A549 (cell line): Measurements from ENCODE around the gene ANKRD6. TPM values are rescaled to one million over a fixed set of nuclear protein-coding genes. Genes with fewer than 3 reads are reported as not detected.

Experiments
- ATAC-seq, 2 experiments: fragments of 200-7000 bp in 1 of 2; fragments of >200 bp in 1 of 2; cut with Nextera tagmentation in 1 of 2; cut with Tn5 transposase in 1 of 2; 3 replicates each; pipeline versions ENCODE4 v1.8.0 to v1.9.1; 2018 to 2020; ENCODE audit warnings: mild to moderate bottlenecking in 1 of 2, moderate library complexity in 1 of 2
- CTCF ChIA-PET: fragments of 300-600 bp; sonication (Branson Sonifier 250); formaldehyde crosslinking; extraction: SDS; loops from one replicate; lab custom pipeline; 2021; ENCODE audit warnings: antibody characterized with exemption, inconsistent platforms; lab: Yijun Ruan, JAX
- POLR2A ChIA-PET: fragments of 350-600 bp; formaldehyde crosslinking; extraction: SDS; loops from one replicate; lab custom pipeline; 2021; ENCODE audit warnings: antibody characterized with exemption, inconsistent platforms; lab: Yijun Ruan, JAX
- DNase-seq, 2 experiments: peaks; one replicate each; pipeline versions ENCODE4 v3.0.0 to v3.0.0-alpha.2; 2011 to 2016; ENCODE audit warnings: low read depth in 1 of 2, low spot score in 1 of 2
- FAIRE-seq: peaks from 2 replicates; lab custom pipeline; 2011; peaks lifted over from hg19 to GRCh38; lab: Jason Lieb, UNC
- H3K27ac ChIP-seq, 2 experiments: fragments of >200 bp; sonication (Bioruptor Twin); formaldehyde crosslinking; 3 replicates each; pipeline ENCODE4 v1.5.1; 2016 to 2017
- H3K4me1 ChIP-seq: fragments of >200 bp; sonication (Bioruptor Twin); formaldehyde crosslinking; 3 replicates; pipeline ENCODE4 v1.6.1; 2016
- H3K4me2 ChIP-seq: fragments of >200 bp; sonication (Bioruptor Twin); formaldehyde crosslinking; 3 replicates; pipeline ENCODE4 v1.6.1; 2016
- H3K4me3 ChIP-seq: fragments of >200 bp; sonication (Bioruptor Twin); formaldehyde crosslinking; 3 replicates; pipeline ENCODE4 v1.5.1; 2016
- H3K9me3 ChIP-seq: fragments of >200 bp; sonication (Bioruptor Twin); formaldehyde crosslinking; 3 replicates; pipeline ENCODE4 v1.6.1; 2016
- BHLHE40 ChIP-seq: IDR thresholded peaks from 2 replicates; pipeline ENCODE4 v1.6.1; 2012; ENCODE audit warnings: low read depth, low read length, inconsistent platforms
- CBX2 ChIP-seq: fragments of 200-600 bp; sonication (generic); IDR thresholded peaks from 2 replicates; pipeline ENCODE4 v1.6.1; 2016; ENCODE audit warnings: low read depth, mild to moderate bottlenecking, borderline replicate concordance
- CHD4 ChIP-seq: fragments of 200-600 bp; sonication (generic); IDR thresholded peaks from 2 replicates; pipeline ENCODE4 v1.6.1; 2016; ENCODE audit warnings: antibody characterized with exemption, mild to moderate bottlenecking, borderline replicate concordance
- EHMT2 ChIP-seq: fragments of 200-600 bp; sonication (generic); IDR thresholded peaks from 2 replicates; pipeline ENCODE4 v1.6.1; 2016; ENCODE audit warnings: antibody characterized with exemption, low read depth, mild to moderate bottlenecking, moderate library complexity
- EP300 ChIP-seq, 2 experiments: fragments of >200 bp; sonication (Bioruptor Twin); formaldehyde crosslinking; IDR thresholded peaks; 2 replicates in 1 of 2; 3 replicates in 1 of 2; pipeline ENCODE4 v1.6.1; 2016 to 2017
- FOSB ChIP-seq: fragments of 250-450 bp; sonication (Bioruptor Pico); IDR thresholded peaks from 2 replicates; pipeline ENCODE4 v1.5.0; 2020; ENCODE audit warnings: mild to moderate bottlenecking, moderate library complexity
- FOXS1 ChIP-seq: fragments of 250-450 bp; sonication (Bioruptor Pico); IDR thresholded peaks from 2 replicates; pipeline ENCODE4 v1.5.0; 2020; ENCODE audit warnings: mild to moderate bottlenecking, moderate library complexity
- HDAC2 ChIP-seq: fragments of 200-600 bp; sonication (generic); IDR thresholded peaks from 2 replicates; pipeline ENCODE4 v1.6.1; 2016
- HES2 ChIP-seq: fragments of >200 bp; sonication (Bioruptor Twin); formaldehyde crosslinking; IDR thresholded peaks from 2 replicates; pipeline ENCODE4 v1.6.1; 2016
- HMGXB4 ChIP-seq: fragments of 250-450 bp; sonication (Bioruptor Pico); IDR thresholded peaks from 2 replicates; pipeline ENCODE4 v1.5.0; 2021; ENCODE audit warnings: mild to moderate bottlenecking, moderate library complexity, borderline replicate concordance
- HOXB13 ChIP-seq: fragments of 250-450 bp; sonication (Bioruptor Pico); IDR thresholded peaks from 2 replicates; pipeline ENCODE4 v1.5.0; 2020; ENCODE audit warnings: low read depth, mild to moderate bottlenecking, moderate library complexity
- HOXB5 ChIP-seq: fragments of 250-450 bp; sonication (Bioruptor Pico); IDR thresholded peaks from 2 replicates; pipeline ENCODE4 v1.5.0; 2020; ENCODE audit warnings: mild to moderate bottlenecking, moderate library complexity
- KDM1A ChIP-seq: fragments of 200-600 bp; sonication (generic); IDR thresholded peaks from 2 replicates; pipeline ENCODE4 v1.6.1; 2016; ENCODE audit warnings: low read depth, mild to moderate bottlenecking
- KDM5A ChIP-seq: fragments of 200-600 bp; sonication (generic); IDR thresholded peaks from 2 replicates; pipeline ENCODE4 v1.6.1; 2016; ENCODE audit warnings: antibody characterized with exemption, mild to moderate bottlenecking
- NR3C1 ChIP-seq: fragments of >200 bp; sonication (Bioruptor Twin); formaldehyde crosslinking; IDR thresholded peaks from 3 replicates; pipeline ENCODE4 v1.6.1; 2017
- PHF8 ChIP-seq: fragments of 200-600 bp; sonication (generic); IDR thresholded peaks from 2 replicates; pipeline ENCODE4 v1.6.1; 2016; ENCODE audit warnings: low read depth, mild to moderate bottlenecking, antibody characterized with exemption, moderate library complexity, borderline replicate concordance
- POLR2A ChIP-seq: IDR thresholded peaks from 2 replicates; pipeline ENCODE4 v1.6.1; 2012; ENCODE audit warnings: mild to moderate bottlenecking, low read length
- RFX5 ChIP-seq: fragments of 450-650 bp; IDR thresholded peaks from 2 replicates; pipeline ENCODE4 v1.7.1; 2014; ENCODE audit warnings: antibody characterized with exemption, mild to moderate bottlenecking, moderate library complexity
- RNF2 ChIP-seq: fragments of 200-600 bp; sonication (generic); IDR thresholded peaks from 2 replicates; pipeline ENCODE4 v1.6.1; 2016; ENCODE audit warnings: low read depth, mild to moderate bottlenecking, antibody characterized with exemption, moderate library complexity, borderline replicate concordance
- ZFP36 ChIP-seq: fragments of 450-650 bp; IDR thresholded peaks from 2 replicates; pipeline ENCODE4 v1.6.1; 2014; ENCODE audit warnings: borderline replicate concordance; ENCODE audit not compliant: partially characterized antibody
- ZSCAN20 ChIP-seq: fragments of 250-450 bp; sonication (Bioruptor Pico); IDR thresholded peaks from 2 replicates; pipeline ENCODE4 v1.8.0; 2022; ENCODE audit warnings: mild to moderate bottlenecking, moderate library complexity
- WGBS: methylation state at CpG from one replicate; pipeline ENCODE4 v1.1.6; 2017; ENCODE audit errors: missing lambda C conversion rate; 5-methylcytosine and 5-hydroxymethylcytosine counted together
- polyA plus RNA-seq, 4 experiments: library from polyadenylated mRNA; depleted of rRNA in 3 of 4; stranded (reverse); fragments of >200 nt; fragmentation: RNase III in 1 of 4; extraction: RNeasy Plus Mini Kit Qiagen cat#74134 plus additional on column Dnase treatment in 1 of 4; gene quantifications; 2 replicates in 3 of 4; 3 replicates in 1 of 4; pipeline ENCODE4 v1.2.3, GENCODE V29; 2011 to 2017
- TF ChIP-seq, protein P1 (sequence below): fragments of 150-350 bp; IDR thresholded peaks from 2 replicates; pipeline ENCODE4 v1.6.1; 2014; ENCODE audit warnings: low read depth, mild to moderate bottlenecking, low read length
- TF ChIP-seq, protein P2 (sequence below): fragments of >200 bp; sonication (Bioruptor Twin); formaldehyde crosslinking; IDR thresholded peaks from 3 replicates; pipeline ENCODE4 v1.5.1; 2016

Gene ANKRD6
- polyA plus RNA-seq, 2 of the 4 experiments (the other 2 are of a cell fraction): 2.2 to 3.6 TPM

GRCh38 chr6:89387516-89388201, 45.3 kb upstream of the ANKRD6 start (continued):
- TF ChIP-seq CBX2 (no peak), KDM5A (no peak), HOXB13 (CRISPR knock-in tag) (no peak), FOSB (no peak), PHF8 (no peak), EP300 (IDR thresholded peaks at IDR 0.05) (no peak), HDAC2 (no peak), HOXB5 (CRISPR knock-in tag) (no peak), NR3C1 (no peak), ZSCAN20 (no peak)
- TF ChIP-seq, protein P1, sequence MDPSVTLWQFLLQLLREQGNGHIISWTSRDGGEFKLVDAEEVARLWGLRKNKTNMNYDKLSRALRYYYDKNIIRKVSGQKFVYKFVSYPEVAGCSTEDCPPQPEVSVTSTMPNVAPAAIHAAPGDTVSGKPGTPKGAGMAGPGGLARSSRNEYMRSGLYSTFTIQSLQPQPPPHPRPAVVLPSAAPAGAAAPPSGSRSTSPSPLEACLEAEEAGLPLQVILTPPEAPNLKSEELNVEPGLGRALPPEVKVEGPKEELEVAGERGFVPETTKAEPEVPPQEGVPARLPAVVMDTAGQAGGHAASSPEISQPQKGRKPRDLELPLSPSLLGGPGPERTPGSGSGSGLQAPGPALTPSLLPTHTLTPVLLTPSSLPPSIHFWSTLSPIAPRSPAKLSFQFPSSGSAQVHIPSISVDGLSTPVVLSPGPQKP: no peak

- WGBS: 84% methylated on average over 6 of the region's 6 CpGs
- DNase-seq (no peak), ATAC-seq (no peak), FAIRE-seq (no peak)
- no peak overlapping the region for H3K4me3 ChIP-seq
- no peaks in the 10 kb centered on the region for H3K4me1 ChIP-seq
- H3K4me2 ChIP-seq: no peak overlapping the region
- ChIA-PET POLR2A (interaction anchor here (0.6 kb wide), 1 partner anchor 243 kb away, joined by 3 read pairs; the partner anchor contains the start of gene PM20D2), CTCF (interaction anchor here (0.8 to 2.0 kb wide), 2 partner anchors 16 to 23 kb away, joined by 3 to 12 read pairs; no protein-coding TSS in a partner anchor)
- no peak overlapping the region for H3K27ac ChIP-seq
- TF ChIP-seq EHMT2 (no peak), BHLHE40 (no peak), HOXB13 (CRISPR knock-in tag) (no peak), RNF2 (no peak), KDM1A (no peak), ZFP36 (no peak), POLR2A (no peak), CHD4 (no peak), FOSB (no peak), HMGXB4 (CRISPR knock-in tag) (no peak), RFX5 (no peak), HES2 (no peak), FOXS1 (CRISPR knock-in tag) (no peak)
- TF ChIP-seq, protein P1: no peak
- TF ChIP-seq, protein P2, sequence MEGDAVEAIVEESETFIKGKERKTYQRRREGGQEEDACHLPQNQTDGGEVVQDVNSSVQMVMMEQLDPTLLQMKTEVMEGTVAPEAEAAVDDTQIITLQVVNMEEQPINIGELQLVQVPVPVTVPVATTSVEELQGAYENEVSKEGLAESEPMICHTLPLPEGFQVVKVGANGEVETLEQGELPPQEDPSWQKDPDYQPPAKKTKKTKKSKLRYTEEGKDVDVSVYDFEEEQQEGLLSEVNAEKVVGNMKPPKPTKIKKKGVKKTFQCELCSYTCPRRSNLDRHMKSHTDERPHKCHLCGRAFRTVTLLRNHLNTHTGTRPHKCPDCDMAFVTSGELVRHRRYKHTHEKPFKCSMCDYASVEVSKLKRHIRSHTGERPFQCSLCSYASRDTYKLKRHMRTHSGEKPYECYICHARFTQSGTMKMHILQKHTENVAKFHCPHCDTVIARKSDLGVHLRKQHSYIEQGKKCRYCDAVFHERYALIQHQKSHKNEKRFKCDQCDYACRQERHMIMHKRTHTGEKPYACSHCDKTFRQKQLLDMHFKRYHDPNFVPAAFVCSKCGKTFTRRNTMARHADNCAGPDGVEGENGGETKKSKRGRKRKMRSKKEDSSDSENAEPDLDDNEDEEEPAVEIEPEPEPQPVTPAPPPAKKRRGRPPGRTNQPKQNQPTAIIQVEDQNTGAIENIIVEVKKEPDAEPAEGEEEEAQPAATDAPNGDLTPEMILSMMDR: no peak
- H3K9me3 ChIP-seq: no peaks in the 10 kb centered on the region
Measured at GRCh38 chr6:89388846-89389245, 44.1 kb upstream of the ANKRD6 start.
